HG02678 (cell line): ENCODE data around the gene HLA-DRB5.
A peak's percentile ranks its signal among the peaks of the same experiment; 100 is the strongest.
"Not testable (repeated sequence)": the region's sequence is repeated elsewhere in the genome, so short reads cannot be mapped to it uniquely, and the experiment has no call there.

Experiments
- ATAC-seq: cut with Tn5 transposase; IDR thresholded peaks from one replicate; pipeline ENCODE4 v1.9.1; 2021; ENCODE audit warnings: mild to moderate bottlenecking, moderate library complexity; ENCODE audit not compliant: unreplicated experiment

The HLA-DRB5 gene

GRCh38 chr6:32517654-32518445, 12.2 kb downstream of the HLA-DRB5 start:
- ATAC-seq = no peak

GRCh38 chr6:32501016-32501415, 29.1 kb downstream of the HLA-DRB5 start:
- no peak for ATAC-seq

- no peak for ATAC-seq
Observed at GRCh38 chr6:32492351-32492750, 37.7 kb downstream of the HLA-DRB5 start.

GRCh38 chr6:32491700-32492099, 38.4 kb downstream of the HLA-DRB5 start:
- no peak for ATAC-seq

- ATAC-seq = no peak
Observed at GRCh38 chr6:32488083-32488482, 42.0 kb downstream of the HLA-DRB5 start.

GRCh38 chr6:32484614-32484998, 45.5 kb downstream of the HLA-DRB5 start:
- no peak for ATAC-seq

GRCh38 chr6:32483968-32484613, 46.0 kb downstream of the HLA-DRB5 start:
- ATAC-seq = no peak

GRCh38 chr6:32475392-32476206, 54.5 kb downstream of the HLA-DRB5 start:
- ATAC-seq = no peak

GRCh38 chr6:32473376-32474348, 56.4 kb downstream of the HLA-DRB5 start:
- peak; percentile 99 for ATAC-seq

- no peak for ATAC-seq
Observed at GRCh38 chr6:32472781-32473375, 57.2 kb downstream of the HLA-DRB5 start.

GRCh38 chr6:32467743-32468503, 62.2 kb downstream of the HLA-DRB5 start:
- not testable (repeated sequence) for ATAC-seq
